Stimulated activated CD4-positive, alpha-beta T cell treated with anti-CD3 and anti-CD28 coated beads, TNF-alpha, amount 100 ng/mL, for 48 hours (primary cell): ENCODE measurements around the gene CIC.

Experiments
- DNase-seq, 3 donors: peaks; one replicate each; pipeline ENCODE4 v3.0.0-alpha.2; 2020; ENCODE audit warnings: low read depth in 3 of 3

Gene CIC

GRCh38 chr19:42288881-42289555 is 20.0 kb downstream of the CIC start:
- DNase-seq: no peak

GRCh38 chr19:42289556-42290041 is 20.5 kb downstream of the CIC start:
- DNase-seq: no peak

- no peak for DNase-seq
These were observed 21.1 kb downstream of the CIC start for GRCh38 chr19:42290136-42290522.

GRCh38 chr19:42290523-42291434 is 21.7 kb downstream of the CIC start:
- DNase-seq: no peak

GRCh38 chr19:42291435-42291810 is 22.4 kb downstream of the CIC start:
- no peak for DNase-seq

- DNase-seq: no peak
These were observed 23.2 kb downstream of the CIC start for GRCh38 chr19:42292042-42292960.

- DNase-seq: no peak
These were observed 23.9 kb downstream of the CIC start for GRCh38 chr19:42292963-42293362.

- no peak for DNase-seq
These were observed 24.5 kb downstream of the CIC start for GRCh38 chr19:42293540-42293939.

- DNase-seq: no peak
These were observed 24.9 kb downstream of the CIC start for GRCh38 chr19:42293948-42294347.

- DNase-seq: no peak
These were observed 25.6 kb downstream of the CIC start for GRCh38 chr19:42294471-42295137.

GRCh38 chr19:42295342-42295741 is 26.3 kb downstream of the CIC start:
- DNase-seq: no peak

GRCh38 chr19:42295831-42296525 is 26.9 kb downstream of the CIC start:
- peak; percentile 74 to 82 (median 81) for DNase-seq

GRCh38 chr19:42297039-42297438 is 28.0 kb downstream of the CIC start:
- DNase-seq: no peak

GRCh38 chr19:42301646-42302203 is 32.7 kb downstream of the CIC start, which contains the start of gene PRR19:
TSS of gene PRR19 (plus strand) at chr19:42302132. CDS start at chr19:42309585, 7,453 bp downstream.
- DNase-seq: no peak

GRCh38 chr19:42303101-42303464 is 34.0 kb downstream of the CIC start:
- no peak for DNase-seq

- no peak for DNase-seq
These were observed 34.8 kb downstream of the CIC start for GRCh38 chr19:42303876-42304275.

GRCh38 chr19:42306646-42307045 is 37.6 kb downstream of the CIC start:
- no peak for DNase-seq

GRCh38 chr19:42309686-42310085 is 40.6 kb downstream of the CIC start:
- DNase-seq: no peak

GRCh38 chr19:42311657-42312056 is 42.6 kb downstream of the CIC start:
- DNase-seq: no peak

- DNase-seq: no peak
These were observed 43.3 kb downstream of the CIC start for GRCh38 chr19:42312370-42312769.
